HEK293 (cell line): ENCODE measurements around the gene TSPOAP1.

Experiments
- CTCF ChIA-PET: fragments of 350-600 bp; formaldehyde crosslinking; extraction: SDS; loops from one replicate; lab custom pipeline; 2021; ENCODE audit warnings: antibody characterized with exemption; lab: Yijun Ruan, JAX
- POLR2A ChIA-PET: fragments of 300-600 bp; formaldehyde crosslinking; extraction: SDS; loops from one replicate; lab custom pipeline; 2020; ENCODE audit warnings: antibody characterized with exemption, inconsistent platforms; lab: Yijun Ruan, JAX
- H3K27ac ChIP-seq: fragments of 200-500 bp; sonication (Bioruptor generic); 2 replicates; pipeline ENCODE4 v1.5.1; 2014; ENCODE audit warnings: low read depth, low read length, control low read depth, inconsistent platforms; ENCODE audit errors: extremely low read depth
- H3K36me3 ChIP-seq, 2 experiments: fragments of 200-500 bp in 1 of 2; sonication (Bioruptor generic) in 1 of 2; 1 replicate in 1 of 2; 2 replicates in 1 of 2; pipeline ENCODE4 v1.5.1; 2014 to 2017; ENCODE audit warnings: inconsistent platforms in 2 of 2, low read length in 2 of 2; ENCODE audit not compliant: control insufficient read depth in 2 of 2, insufficient read depth in 1 of 2
- H3K4me1 ChIP-seq: fragments of 200-500 bp; sonication (Bioruptor generic); 2 replicates; pipeline ENCODE4 v1.5.1; 2014; ENCODE audit warnings: mild to moderate bottlenecking, low read length, inconsistent platforms; ENCODE audit not compliant: control insufficient read depth, insufficient read depth
- H3K4me3 ChIP-seq: 2 replicates; pipeline ENCODE4 v1.5.1; 2011; ENCODE audit warnings: low read depth, mild to moderate bottlenecking, control low read depth, low read length, moderate library complexity
- H3K9me3 ChIP-seq: fragments of 200-500 bp; sonication (Bioruptor generic); 2 replicates; pipeline ENCODE4 v1.5.1; 2014; ENCODE audit warnings: low read depth, low read length, inconsistent platforms; ENCODE audit not compliant: control insufficient read depth, insufficient read depth
- ATF2 ChIP-seq: fragments of 450-650 bp; formaldehyde crosslinking; IDR thresholded peaks from 2 replicates; pipeline ENCODE4 v1.5.1; 2016; ENCODE audit warnings: missing biosample characterization, missing genetic modification characterization, low read depth
- GFI1B ChIP-seq: fragments of 450-650 bp; formaldehyde crosslinking; IDR thresholded peaks from 2 replicates; pipeline ENCODE4 v1.5.1; 2016; ENCODE audit warnings: missing biosample characterization, missing genetic modification characterization
- GLIS2 ChIP-seq: fragments of 450-650 bp; formaldehyde crosslinking; IDR thresholded peaks from 2 replicates; pipeline ENCODE4 v1.5.1; 2016; ENCODE audit warnings: missing biosample characterization, missing genetic modification characterization
- MEIS1 ChIP-seq: sonication (generic); formaldehyde crosslinking; IDR thresholded peaks from 2 replicates; pipeline ENCODE4 v1.8.1; 2022; ENCODE audit warnings: missing genetic modification reagents, mild to moderate bottlenecking, borderline replicate concordance
- SCRT2 ChIP-seq: fragments of 450-650 bp; formaldehyde crosslinking; IDR thresholded peaks from 2 replicates; pipeline ENCODE4 v1.5.1; 2016; ENCODE audit warnings: missing biosample characterization, missing genetic modification characterization
- YY1 ChIP-seq: fragments of 450-650 bp; formaldehyde crosslinking; IDR thresholded peaks from 2 replicates; pipeline ENCODE4 v1.5.1; 2018; ENCODE audit warnings: missing biosample characterization, missing genetic modification characterization
- ZBTB1 ChIP-seq: fragments of 450-650 bp; formaldehyde crosslinking; IDR thresholded peaks from 2 replicates; pipeline ENCODE4 v1.5.1; 2016; ENCODE audit warnings: missing biosample characterization, missing genetic modification characterization
- ZBTB20 ChIP-seq: fragments of 450-650 bp; formaldehyde crosslinking; IDR thresholded peaks from 2 replicates; pipeline ENCODE4 v1.5.1; 2016; ENCODE audit warnings: missing biosample characterization, missing genetic modification characterization
- ZBTB44 ChIP-seq: fragments of 450-650 bp; IDR thresholded peaks from 2 replicates; pipeline ENCODE4 v1.5.1; 2018; ENCODE audit warnings: missing biosample characterization, mild to moderate bottlenecking, missing genetic modification characterization
- ZBTB49 ChIP-seq: fragments of 450-650 bp; formaldehyde crosslinking; IDR thresholded peaks from 2 replicates; pipeline ENCODE4 v1.5.1; 2016; ENCODE audit warnings: missing biosample characterization, missing genetic modification characterization, low read depth
- ZNF112 ChIP-seq: fragments of 450-650 bp; formaldehyde crosslinking; IDR thresholded peaks from 2 replicates; pipeline ENCODE4 v1.5.0; 2017; ENCODE audit warnings: missing biosample characterization, missing genetic modification characterization
- ZNF140 ChIP-seq: fragments of 450-650 bp; formaldehyde crosslinking; IDR thresholded peaks from 2 replicates; pipeline ENCODE4 v1.5.1; 2016; ENCODE audit warnings: missing biosample characterization, missing genetic modification characterization
- ZNF16 ChIP-seq: fragments of 450-650 bp; formaldehyde crosslinking; IDR thresholded peaks from 2 replicates; pipeline ENCODE4 v1.5.1; 2016; ENCODE audit warnings: low read depth, missing biosample characterization, missing genetic modification characterization
- ZNF280D ChIP-seq: fragments of 450-650 bp; formaldehyde crosslinking; IDR thresholded peaks from 2 replicates; pipeline ENCODE4 v1.5.1; 2016; ENCODE audit warnings: missing biosample characterization, missing genetic modification characterization
- ZNF350 ChIP-seq: fragments of 450-650 bp; formaldehyde crosslinking; IDR thresholded peaks from 2 replicates; pipeline ENCODE4 v1.5.0; 2017; ENCODE audit warnings: missing biosample characterization, mild to moderate bottlenecking, missing genetic modification characterization
- ZNF366 ChIP-seq: fragments of 450-650 bp; formaldehyde crosslinking; conservative IDR thresholded peaks from 2 replicates; pipeline ENCODE4 v1.5.1; 2016; ENCODE audit warnings: missing biosample characterization, missing genetic modification characterization
- ZNF488 ChIP-seq: fragments of 450-650 bp; formaldehyde crosslinking; IDR thresholded peaks from 2 replicates; pipeline ENCODE4 v1.5.1; 2016; ENCODE audit warnings: missing biosample characterization, missing genetic modification characterization
- ZNF518A ChIP-seq: fragments of 450-650 bp; formaldehyde crosslinking; conservative IDR thresholded peaks from 2 replicates; pipeline ENCODE4 v1.5.1; 2016; ENCODE audit warnings: low read depth, missing biosample characterization, missing genetic modification characterization
- ZNF558 ChIP-seq: fragments of 450-650 bp; formaldehyde crosslinking; IDR thresholded peaks from 2 replicates; pipeline ENCODE4 v1.5.1; 2016; ENCODE audit warnings: missing biosample characterization, missing genetic modification characterization
- ZNF624 ChIP-seq: fragments of 450-650 bp; formaldehyde crosslinking; IDR thresholded peaks from 2 replicates; pipeline ENCODE4 v1.5.1; 2017; ENCODE audit warnings: missing biosample characterization, missing genetic modification characterization
- ZNF792 ChIP-seq: fragments of 450-650 bp; formaldehyde crosslinking; IDR thresholded peaks from 2 replicates; pipeline ENCODE4 v1.5.1; 2016; ENCODE audit warnings: missing biosample characterization, missing genetic modification characterization

TSPOAP1 gene

GRCh38 chr17:58351831-58352595, 23.4 kb upstream of the TSPOAP1 start, which contains the start of gene SUPT4H1:
SUPT4H1 (minus strand) TSS chr17:58352201; CDS start chr17:58352135, 66 bp downstream.
- CTCF ChIA-PET = interaction anchor here (0.7 to 3.6 kb wide), 16 partner anchors 11 to 99 kb away, joined by 3 to 22 read pairs (median 4); partner anchors contain the start of gene RNF43
- peaks cover 9% of the 10 kb centered on the region for H3K4me1 ChIP-seq
- POLR2A ChIA-PET = interaction anchor here (0.7 to 4.6 kb wide), 29 partner anchors 9 to 269 kb away, joined by 3 to 130 read pairs (median 7); partner anchors contain the start of genes MTMR4 and RNF43
- TF ChIP-seq GFI1B (tag by site-specific recombination) = no peak; the same call in 1 of the 2 replicates
- no peak for TF ChIP-seq MEIS1 (CRISPR knock-in tag)
- no peak for TF ChIP-seq ZNF488 (tag by site-specific recombination)
- TF ChIP-seq ZNF518A (tag by site-specific recombination) = peak; percentile 100
- no peak for TF ChIP-seq ZNF16
- no peak for TF ChIP-seq ZNF558 (tag by site-specific recombination)
- TF ChIP-seq ZNF792 (tag by site-specific recombination) = no peak
- no peak for TF ChIP-seq SCRT2
- TF ChIP-seq ZBTB44 (tag by site-specific recombination) = peak; percentile 46; the same call in 1 of the 2 replicates
- no peak for TF ChIP-seq ZNF140
- TF ChIP-seq GLIS2 (tag by site-specific recombination) = peak; percentile 47; the same call in 1 of the 2 replicates
- TF ChIP-seq ZNF280D (tag by site-specific recombination) = no peak
- no peak for TF ChIP-seq ZNF112 (tag by site-specific recombination)
- TF ChIP-seq ZBTB49 = no peak
- TF ChIP-seq ZBTB1 (tag by site-specific recombination) = no peak
- peak; percentile 43; the same call in 1 of the 2 replicates for TF ChIP-seq YY1
- TF ChIP-seq ZBTB20 (tag by site-specific recombination) = peak; percentile 36; the same call in 1 of the 2 replicates
- no peak for TF ChIP-seq ATF2
- TF ChIP-seq ZNF624 (tag by site-specific recombination) = no peak
- TF ChIP-seq ZNF366 (tag by site-specific recombination) = no peak
- TF ChIP-seq ZNF350 (tag by site-specific recombination) = no peak

More at GRCh38 chr17:58351831-58352595, 23.4 kb upstream of the TSPOAP1 start, which contains the start of gene SUPT4H1:
- Histone ChIP-seq H3K27ac (peak within 1 kb of the TSS; percentile 96), H3K9me3 (no peaks in the 10 kb centered on the region), H3K36me3 (peaks cover 25 to 65% of the 10 kb centered on the region in 2 experiments), H3K4me3 (peak within 1 kb of the TSS; percentile 93)
